ENCODE data around the gene THBS3. TPM values are rescaled to one million over a fixed set of nuclear protein-coding genes. Genes with fewer than 3 reads are reported as not detected.
"Not testable (repeated sequence)": the region's sequence is repeated elsewhere in the genome, so short reads cannot be mapped to it uniquely, and the experiment has no call there.

The THBS3 gene
- total and polyA plus RNA-seq, 2 of the 13 experiments (the other 11 are each of a cell fraction or from before 2014, with no cell fraction given): 0.86 to 3.6 TPM

GRCh38 chr1:155166051-155166470 is 41.6 kb downstream of the THBS3 start:
- H3K9ac ChIP-seq (ENCODE audit: insufficient read depth, low read depth, low read length): no peak overlapping the region
- no peak for DNase-seq (ENCODE audit: low spot score)
- H2AFZ ChIP-seq (ENCODE audit: low read length): no peak overlapping the region
- intact Hi-C loops (cut with micrococcal nuclease; ENCODE audit: unreplicated experiment): loop anchor here (2.0 kb wide), 1 partner anchor 39 kb away; the partner anchor contains the start of gene EFNA1
- no peaks in the 10 kb centered on the region for H3K9me3 ChIP-seq (ENCODE audit: low read length)
- 0 out of 2 replicates have a peak, but pooled peaks have one; percentile 22 for TF ChIP-seq HNF1B (CRISPR knock-in tag; IDR thresholded peaks at IDR 0.05)
- TF ChIP-seq ZNF572 (CRISPR knock-in tag; IDR thresholded peaks at IDR 0.05): 0 out of 2 replicates have a peak, but pooled peaks have one; percentile 47
- TF ChIP-seq ZNF33B (CRISPR knock-in tag; IDR thresholded peaks at IDR 0.05): no peak
- no TSS peak for BruUV-seq (replicated peaks)
- 0 out of 5 replicates have a peak, but pooled peaks cover 0 to 8% of the 10 kb centered on the region in 2 experiments for H3K27me3 ChIP-seq (ENCODE audit: control insufficient read depth in 1 of 2, insufficient read depth in 2 of 2, low read length in 2 of 2)
- ChIA-PET CTCF (ENCODE audit: low intra/inter-chr PET ratio, low total read pairs) (interaction anchor here (5.3 kb wide), 1 partner anchor 73 kb away, joined by 165 read pairs; no protein-coding TSS in a partner anchor), POLR2A (interaction anchor here (1.0 to 5.9 kb wide), 3 partner anchors 32 to 75 kb away, joined by 3 to 56 read pairs (median 6); partner anchors contain the start of gene EFNA1)
- no peak for ATAC-seq
- no peaks in the 10 kb centered on the region for H3K79me2 ChIP-seq (ENCODE audit: insufficient read depth, low read length)
- H3K27ac ChIP-seq (ENCODE audit: extremely low read length, insufficient read depth, low read length): no peak overlapping the region
- H3K4me2 ChIP-seq (ENCODE audit: low read depth, low read length): peak overlapping the region; percentile 57
- in situ Hi-C loops (cut with HindIII; ENCODE audit: extremely low pct_ligation_motif_present, low pct_unique_long_range_greater_than_20kb): loop anchor here (5.0 kb wide), 1 partner anchor 74 kb away; no protein-coding TSS in a partner anchor
- no peaks in the 10 kb centered on the region for H4K20me1 ChIP-seq (ENCODE audit: insufficient read depth, low read length)
- FAIRE-seq: no peak
- H3K4me1 ChIP-seq (ENCODE audit: insufficient read depth, low read length): peaks cover 24% of the 10 kb centered on the region
- WGBS (ENCODE audit: low lambda C conversion rate): 50% methylated on average over 4 of the region's 8 CpGs
- H3K36me3 ChIP-seq (replicated peaks in 1 of 2; ENCODE audit: control insufficient read depth in 1 of 2, insufficient read depth in 2 of 2, low read length in 2 of 2): peaks cover 0 to 12% of the 10 kb centered on the region in 2 experiments; a peak in 2 of 5 replicates
- peak overlapping the region in 1 of 3 experiments; percentile 40; a peak in 2 of 6 replicates for H3K4me3 ChIP-seq (replicated peaks in 1 of 3; ENCODE audit: insufficient read depth in 1 of 3, low read depth in 2 of 3, low read length in 3 of 3)

GRCh38 chr1:155164625-155165024 is 43.1 kb downstream of the THBS3 start:
- H3K9me3 ChIP-seq (ENCODE audit: low read length); H3K4me2 ChIP-seq (ENCODE audit: low read depth, low read length); POLR2A ChIA-PET; H2AFZ ChIP-seq (ENCODE audit: low read length); H3K9ac ChIP-seq (ENCODE audit: insufficient read depth, low read depth, low read length); intact Hi-C loops (cut with micrococcal nuclease; ENCODE audit: unreplicated experiment); H3K4me3 ChIP-seq (replicated peaks in 1 of 3; ENCODE audit: insufficient read depth in 1 of 3, low read depth in 2 of 3, low read length in 3 of 3); BruUV-seq (replicated peaks); H3K27me3 ChIP-seq (ENCODE audit: control insufficient read depth in 1 of 2, insufficient read depth in 2 of 2, low read length in 2 of 2); ATAC-seq; H4K20me1 ChIP-seq (ENCODE audit: insufficient read depth, low read length); H3K79me2 ChIP-seq (ENCODE audit: insufficient read depth, low read length); H3K36me3 ChIP-seq (replicated peaks in 1 of 2; ENCODE audit: control insufficient read depth in 1 of 2, insufficient read depth in 2 of 2, low read length in 2 of 2); DNase-seq (ENCODE audit: low spot score); H3K27ac ChIP-seq (ENCODE audit: extremely low read length, insufficient read depth, low read length); FAIRE-seq: not testable (repeated sequence)
- peaks cover 31% of the 10 kb centered on the region for H3K4me1 ChIP-seq (ENCODE audit: insufficient read depth, low read length)
- CTCF ChIA-PET (ENCODE audit: low intra/inter-chr PET ratio, low total read pairs): interaction anchor here (5.3 kb wide), 1 partner anchor 72 kb away, joined by 165 read pairs; no protein-coding TSS in a partner anchor
- WGBS (ENCODE audit: low lambda C conversion rate): 57% methylated on average over 11 of the region's 11 CpGs
- in situ Hi-C loops (cut with HindIII; ENCODE audit: extremely low pct_ligation_motif_present, low pct_unique_long_range_greater_than_20kb): loop anchor here (5.0 kb wide), 1 partner anchor 72 kb away; no protein-coding TSS in a partner anchor

GRCh38 chr1:155163785-155164184 is 43.9 kb downstream of the THBS3 start:
- H2AFZ ChIP-seq (ENCODE audit: low read length); H3K4me3 ChIP-seq (replicated peaks in 1 of 3; ENCODE audit: insufficient read depth in 1 of 3, low read depth in 2 of 3, low read length in 3 of 3); ATAC-seq; CTCF ChIA-PET (ENCODE audit: low intra/inter-chr PET ratio, low total read pairs); H3K27me3 ChIP-seq (ENCODE audit: control insufficient read depth in 1 of 2, insufficient read depth in 2 of 2, low read length in 2 of 2); H3K9ac ChIP-seq (ENCODE audit: insufficient read depth, low read depth, low read length); intact Hi-C loops (cut with micrococcal nuclease; ENCODE audit: unreplicated experiment); H3K36me3 ChIP-seq (replicated peaks in 1 of 2; ENCODE audit: control insufficient read depth in 1 of 2, insufficient read depth in 2 of 2, low read length in 2 of 2); in situ Hi-C loops (cut with HindIII; ENCODE audit: extremely low pct_ligation_motif_present, low pct_unique_long_range_greater_than_20kb); H3K9me3 ChIP-seq (ENCODE audit: low read length); POLR2A ChIA-PET; H3K27ac ChIP-seq (ENCODE audit: extremely low read length, insufficient read depth, low read length); H3K79me2 ChIP-seq (ENCODE audit: insufficient read depth, low read length); DNase-seq (ENCODE audit: low spot score); H3K4me2 ChIP-seq (ENCODE audit: low read depth, low read length); FAIRE-seq; H4K20me1 ChIP-seq (ENCODE audit: insufficient read depth, low read length); BruUV-seq (replicated peaks): not testable (repeated sequence)
- 88% methylated on average over 4 of the region's 4 CpGs for WGBS (ENCODE audit: low lambda C conversion rate)
- peaks cover 39% of the 10 kb centered on the region for H3K4me1 ChIP-seq (ENCODE audit: insufficient read depth, low read length)
